Bronchial epithelial cell (primary cell): ENCODE measurements around the gene PACS1. TPM values are rescaled to one million over a fixed set of nuclear protein-coding genes. Genes with fewer than 3 reads are reported as not detected.
A peak's percentile ranks its signal among the peaks of the same experiment; 100 is the strongest.

Experiments used
- DNase-seq: peaks from one replicate; pipeline ENCODE4 v3.0.0-alpha.2; 2010; ENCODE audit warnings: low read depth
- FAIRE-seq: peaks from 2 replicates; lab custom pipeline; 2011; peaks lifted over from hg19 to GRCh38; lab: Jason Lieb, UNC
- H3K27me3 ChIP-seq: 2 replicates; pipeline ENCODE4 v1.5.1; 2011; ENCODE audit warnings: low read length; ENCODE audit not compliant: control insufficient read depth, insufficient read depth
- H3K36me3 ChIP-seq: 2 replicates; pipeline ENCODE4 v1.5.1; 2011; ENCODE audit warnings: low read length; ENCODE audit not compliant: control insufficient read depth, insufficient read depth
- H3K4me3 ChIP-seq: 2 replicates; pipeline ENCODE4 v1.5.1; 2011; ENCODE audit warnings: mild to moderate bottlenecking, low read depth, low read length, control low read depth
- total RNA-seq: library from RNA; depleted of rRNA; stranded (reverse); fragments of >200 nt; gene quantifications from 2 replicates; pipeline ENCODE4 v1.2.1, GENCODE V29; 2014
- TF ChIP-seq, protein P1 (sequence below): IDR thresholded peaks from 2 replicates; pipeline ENCODE4 v1.5.1; 2011; ENCODE audit warnings: mild to moderate bottlenecking, moderate library complexity, low read length, control low read depth, inconsistent platforms; ENCODE audit not compliant: insufficient read depth, severe bottlenecking

Gene PACS1
- total RNA-seq, 1 donor from 2014 or later = 6.8 TPM

DNA sequence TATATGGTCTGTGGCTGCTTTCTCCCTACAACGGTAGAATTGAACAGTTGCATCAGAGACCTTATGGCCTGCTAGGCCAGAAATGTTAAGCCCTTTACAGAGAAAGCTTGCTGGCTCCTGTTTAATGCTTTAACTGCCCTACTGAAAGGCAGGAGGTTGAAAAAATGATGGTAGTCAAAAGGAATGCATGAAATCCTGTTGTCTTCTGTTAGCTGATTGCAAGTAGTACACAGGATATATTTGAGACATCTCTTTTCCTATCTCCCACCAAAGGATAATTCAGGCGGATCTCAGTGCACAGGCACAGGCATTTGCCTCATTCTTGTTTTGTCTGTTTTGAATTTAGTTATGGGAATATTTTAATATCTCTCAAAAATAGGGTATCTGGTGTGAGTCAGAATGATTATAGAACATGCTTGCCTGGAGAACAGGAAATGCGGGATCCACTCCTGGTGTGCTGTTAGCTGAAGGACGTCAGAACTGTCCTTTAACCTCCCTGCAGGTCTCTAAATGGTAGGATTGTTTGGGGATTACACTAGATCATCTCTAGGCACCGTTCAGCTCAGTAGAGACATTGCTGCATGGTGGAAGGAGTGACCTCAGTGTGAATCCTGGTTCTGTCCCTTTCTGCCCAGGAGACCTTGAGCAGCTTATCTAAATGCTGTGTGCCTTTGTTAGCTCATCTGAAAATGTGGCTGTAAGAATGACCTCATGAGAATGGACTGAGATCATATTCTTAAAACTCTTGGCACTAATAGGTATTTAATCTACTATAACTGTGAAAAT lies 49.5 kb downstream of the PACS1 start:
- no peaks in the 10 kb centered on the region for H3K36me3 ChIP-seq
- H3K27me3 ChIP-seq = no peaks in the 10 kb centered on the region
- H3K4me3 ChIP-seq = no peak overlapping the region
- DNase-seq (peak; percentile 83), FAIRE-seq (no peak)
- TF ChIP-seq, protein P1, sequence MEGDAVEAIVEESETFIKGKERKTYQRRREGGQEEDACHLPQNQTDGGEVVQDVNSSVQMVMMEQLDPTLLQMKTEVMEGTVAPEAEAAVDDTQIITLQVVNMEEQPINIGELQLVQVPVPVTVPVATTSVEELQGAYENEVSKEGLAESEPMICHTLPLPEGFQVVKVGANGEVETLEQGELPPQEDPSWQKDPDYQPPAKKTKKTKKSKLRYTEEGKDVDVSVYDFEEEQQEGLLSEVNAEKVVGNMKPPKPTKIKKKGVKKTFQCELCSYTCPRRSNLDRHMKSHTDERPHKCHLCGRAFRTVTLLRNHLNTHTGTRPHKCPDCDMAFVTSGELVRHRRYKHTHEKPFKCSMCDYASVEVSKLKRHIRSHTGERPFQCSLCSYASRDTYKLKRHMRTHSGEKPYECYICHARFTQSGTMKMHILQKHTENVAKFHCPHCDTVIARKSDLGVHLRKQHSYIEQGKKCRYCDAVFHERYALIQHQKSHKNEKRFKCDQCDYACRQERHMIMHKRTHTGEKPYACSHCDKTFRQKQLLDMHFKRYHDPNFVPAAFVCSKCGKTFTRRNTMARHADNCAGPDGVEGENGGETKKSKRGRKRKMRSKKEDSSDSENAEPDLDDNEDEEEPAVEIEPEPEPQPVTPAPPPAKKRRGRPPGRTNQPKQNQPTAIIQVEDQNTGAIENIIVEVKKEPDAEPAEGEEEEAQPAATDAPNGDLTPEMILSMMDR = no peak

DNA sequence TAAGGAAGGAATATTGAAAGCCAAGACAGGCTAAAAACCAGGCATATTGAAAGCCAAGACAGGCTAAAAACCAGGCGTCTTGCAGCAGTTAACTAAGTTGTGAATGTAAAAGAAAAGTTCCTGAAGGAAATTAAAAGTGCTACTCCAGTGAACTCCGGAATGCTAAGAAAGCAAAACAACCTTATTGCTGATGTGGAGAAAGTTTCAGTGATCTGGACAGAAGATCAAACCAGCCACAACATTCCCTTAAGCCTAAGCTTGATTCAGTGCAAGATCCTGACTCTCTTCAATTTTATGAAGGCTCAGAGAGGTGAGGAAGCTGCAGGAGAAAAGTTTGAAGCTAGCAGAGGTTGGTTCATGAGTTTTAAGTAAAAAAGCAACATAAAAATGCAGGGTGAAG lies 51.4 kb downstream of the PACS1 start:
- TF ChIP-seq, protein P1 = no peak
- no peak for DNase-seq
- no peaks in the 10 kb centered on the region for H3K27me3 ChIP-seq
- H3K36me3 ChIP-seq = no peaks in the 10 kb centered on the region
- FAIRE-seq = no peak
- H3K4me3 ChIP-seq = no peak overlapping the region

DNA sequence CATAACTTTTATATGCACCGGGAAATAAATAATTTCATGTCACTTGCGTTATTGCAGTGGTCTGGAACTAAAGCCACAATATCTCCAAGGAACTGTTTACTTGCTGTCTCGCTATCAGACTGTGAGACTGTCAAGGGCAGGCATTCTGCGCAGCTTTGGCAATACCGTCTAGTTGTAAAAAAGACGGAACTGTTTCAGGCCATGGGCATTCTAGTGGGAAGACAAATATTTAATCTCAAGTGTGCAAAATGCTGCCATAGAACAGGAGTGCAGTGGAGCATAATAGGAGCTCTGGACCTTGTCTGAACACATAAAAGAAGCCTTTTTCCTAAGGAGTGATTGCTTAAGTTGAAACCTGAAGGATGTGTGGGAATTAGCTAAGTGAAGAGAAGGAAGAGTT lies 53.8 kb downstream of the PACS1 start:
- FAIRE-seq = no peak
- TF ChIP-seq, protein P1 = no peak

DNA sequence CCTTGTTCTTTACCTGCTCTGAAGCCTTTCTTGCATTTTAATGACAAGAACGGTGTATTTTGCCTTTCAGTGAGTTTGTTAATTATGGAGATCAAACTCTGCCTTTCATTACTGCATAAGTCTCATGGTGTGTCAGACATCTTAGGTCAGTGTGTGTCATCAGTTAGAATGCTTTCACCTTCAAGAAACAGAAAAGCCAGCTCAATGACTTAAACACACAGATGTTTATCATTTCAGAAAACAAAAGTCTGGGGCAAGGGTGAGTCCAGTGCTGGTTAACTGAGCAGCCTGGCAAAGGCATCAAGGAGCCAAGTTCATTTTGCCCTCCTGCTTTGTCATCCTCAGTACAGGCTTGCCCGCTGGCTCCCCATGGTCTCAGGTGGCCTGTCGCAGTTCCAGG lies 54.5 kb downstream of the PACS1 start:
- DNase-seq (peak; percentile 88), FAIRE-seq (no peak)
- Histone ChIP-seq H3K36me3 (no peaks in the 10 kb centered on the region), H3K4me3 (no peak overlapping the region), H3K27me3 (no peaks in the 10 kb centered on the region)
- TF ChIP-seq, protein P1 = no peak

More for the DNA sequence above, 53.8 kb downstream of the PACS1 start:
- Histone ChIP-seq H3K36me3 (no peaks in the 10 kb centered on the region), H3K4me3 (no peak overlapping the region), H3K27me3 (no peaks in the 10 kb centered on the region)
- peak; percentile 29 for DNase-seq

DNA sequence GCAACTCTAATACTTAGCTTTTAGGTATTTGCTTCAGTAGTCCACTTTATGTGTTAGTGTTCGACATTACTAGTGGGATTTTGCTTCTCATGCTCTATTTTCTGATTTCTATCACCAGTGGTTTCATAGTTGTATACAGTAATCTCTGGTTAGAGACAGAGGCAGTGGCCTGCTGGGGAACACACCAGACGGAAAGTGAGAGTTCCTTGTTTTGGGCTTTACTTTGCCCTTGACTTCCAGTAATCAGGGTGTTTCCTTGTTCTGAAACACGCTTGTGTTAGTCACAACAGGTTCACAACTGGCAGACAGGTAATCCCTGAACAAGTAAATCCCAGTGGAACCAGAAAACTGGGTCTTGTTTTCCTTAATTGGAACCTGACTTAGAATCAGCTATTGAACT lies 56.0 kb downstream of the PACS1 start:
- H3K4me3 ChIP-seq = no peak overlapping the region

More for the DNA sequence above, 56.0 kb downstream of the PACS1 start:
- DNase-seq = peak; percentile 85
- no peak for FAIRE-seq
- H3K36me3 ChIP-seq = no peaks in the 10 kb centered on the region
- TF ChIP-seq, protein P1 = no peak
- H3K27me3 ChIP-seq = no peaks in the 10 kb centered on the region
